HepG2 (cell line): ENCODE data around the gene PKIB. TPM values are rescaled to one million over a fixed set of nuclear protein-coding genes. Genes with fewer than 3 reads are reported as not detected.

Source experiments
- ATAC-seq: fragments of 200-7000 bp; cut with Tn5 transposase; 3 replicates; pipeline ENCODE4 v1.9.1; 2020; ENCODE audit warnings: mild to moderate bottlenecking, moderate library complexity
- BruUV-seq: library from RNA; stranded (reverse); fragments of 400-500 nt; replicated peaks from 2 replicates; lab custom pipeline; 2021; lab: Mats Ljungman, UMichigan
- CTCF ChIA-PET: fragments of 300-600 bp; formaldehyde crosslinking; extraction: SDS; loops from one replicate; lab custom pipeline; 2021; ENCODE audit warnings: low total read pairs, inconsistent platforms, low intra/inter-chr PET ratio; lab: Yijun Ruan, JAX
- POLR2A ChIA-PET: fragments of 350-600 bp; sonication (Branson Sonifier 250); formaldehyde crosslinking; loops from one replicate; lab custom pipeline; 2020; ENCODE audit warnings: antibody characterized with exemption, inconsistent platforms; lab: Yijun Ruan, JAX
- DNase-seq: peaks from one replicate; pipeline ENCODE4 v3.0.0-alpha.2; 2015; ENCODE audit warnings: low spot score
- FAIRE-seq: peaks from 3 replicates; lab custom pipeline; 2011; peaks lifted over from hg19 to GRCh38; lab: Jason Lieb, UNC
- H2AFZ ChIP-seq: one replicate; pipeline ENCODE4 v1.6.1; 2011; ENCODE audit warnings: low read length, inconsistent platforms
- H3K27ac ChIP-seq: fragments of 300-600 bp; 3 replicates; pipeline ENCODE4 v1.8.0; 2011; ENCODE audit warnings: mixed run types, mild to moderate bottlenecking, mixed read lengths, low read length, inconsistent platforms; ENCODE audit not compliant: insufficient read depth; ENCODE audit errors: extremely low read length
- H3K27me3 ChIP-seq, 2 experiments: fragments of 200-600 bp in 1 of 2; 2 replicates in 1 of 2; 3 replicates in 1 of 2; pipeline versions ENCODE4 v1.6.0 to v1.8.0; 2011; ENCODE audit warnings: low read length in 2 of 2, mild to moderate bottlenecking in 2 of 2, moderate library complexity in 2 of 2, inconsistent platforms in 1 of 2; ENCODE audit not compliant: insufficient read depth in 2 of 2, control insufficient read depth in 1 of 2
- H3K36me3 ChIP-seq, 2 experiments: fragments of 200-600 bp in 1 of 2; replicated peaks in 1 of 2; 2 replicates in 1 of 2; 3 replicates in 1 of 2; pipeline versions ENCODE4 v1.5.1 to v1.8.0; 2011; ENCODE audit warnings: low read length in 2 of 2, inconsistent platforms in 1 of 2; ENCODE audit not compliant: insufficient read depth in 2 of 2, control insufficient read depth in 1 of 2
- H3K4me1 ChIP-seq: 2 replicates; pipeline ENCODE4 v1.5.1; 2012; ENCODE audit warnings: low read length, inconsistent platforms; ENCODE audit not compliant: insufficient read depth
- H3K4me2 ChIP-seq: 2 replicates; pipeline ENCODE4 v1.6.0; 2011; ENCODE audit warnings: low read depth, low read length, inconsistent platforms
- H3K4me3 ChIP-seq, 3 experiments: fragments of 200-600 bp in 1 of 3; sonication (generic), shearing (Covaris generic) in 1 of 3; replicated peaks in 1 of 3; 2 replicates each; pipeline ENCODE4 v1.5.1; 2011 to 2016; ENCODE audit warnings: low read length in 3 of 3, inconsistent platforms in 2 of 3, low read depth in 2 of 3, mild to moderate bottlenecking in 2 of 3, control low read depth in 1 of 3, mixed read lengths in 1 of 3; ENCODE audit not compliant: insufficient read depth in 1 of 3
- H3K79me2 ChIP-seq: one replicate; pipeline ENCODE4 v1.6.1; 2011; ENCODE audit warnings: low read length, inconsistent platforms; ENCODE audit not compliant: insufficient read depth
- H3K9ac ChIP-seq: 2 replicates; pipeline ENCODE4 v1.6.0; 2011; ENCODE audit warnings: mild to moderate bottlenecking, low read depth, low read length, inconsistent platforms; ENCODE audit not compliant: insufficient read depth
- H3K9me3 ChIP-seq: 2 replicates; pipeline ENCODE4 v1.5.1; 2012; ENCODE audit warnings: mild to moderate bottlenecking, low read length
- H4K20me1 ChIP-seq: 2 replicates; pipeline ENCODE4 v1.6.0; 2011; ENCODE audit warnings: inconsistent platforms, mild to moderate bottlenecking, low read length, moderate library complexity; ENCODE audit not compliant: insufficient read depth
- MIXL1 ChIP-seq: IDR thresholded peaks from 2 replicates; pipeline ENCODE4 v1.6.1; 2016
- RXRA ChIP-seq: sonication (generic); formaldehyde crosslinking; IDR thresholded peaks from 2 replicates; pipeline ENCODE4 v1.5.1; 2020; ENCODE audit warnings: missing genetic modification reagents
- TCF7L2 ChIP-seq: IDR thresholded peaks from 2 replicates; pipeline ENCODE4 v1.6.1; 2011; ENCODE audit warnings: mild to moderate bottlenecking, low read depth, low read length, moderate library complexity
- XRCC5 ChIP-seq: fragments of 200-400 bp; formaldehyde crosslinking; optimal IDR thresholded peaks from 2 replicates; pipeline ENCODE3; 2017; ENCODE audit warnings: mild to moderate bottlenecking, low read length
- ZNF383 ChIP-seq: sonication (generic); formaldehyde crosslinking; IDR thresholded peaks from 2 replicates; pipeline ENCODE4 v1.4.0; 2020; ENCODE audit warnings: missing genetic modification reagents, mild to moderate bottlenecking, borderline replicate concordance
- WGBS: methylation state at CpG from one replicate; pipeline ENCODE4 v1.1.6; 2017; ENCODE audit warnings: low lambda C conversion rate; 5-methylcytosine and 5-hydroxymethylcytosine counted together
- in situ Hi-C: cut with HindIII; loops from 2 replicates; pipeline ENCODE4 v1.10.0; 2017; ENCODE audit warnings: low pct_unique_long_range_greater_than_20kb; ENCODE audit not compliant: extremely low pct_ligation_motif_present
- intact Hi-C: fragments of 100-400 bp; cut with micrococcal nuclease; formaldehyde crosslinking; loops from one replicate; pipeline ENCODE4 v1.10.0; 2022; ENCODE audit not compliant: unreplicated experiment
- polyA plus RNA-seq, 8 experiments: library from polyadenylated mRNA; depleted of rRNA in 3 of 8; stranded (reverse) in 7 of 8; unstranded in 1 of 8; fragments of >200 nt; fragmentation: Illumina TruSeq in 4 of 8; extraction: Trizol in 4 of 8; gene quantifications; 2 replicates each; pipeline versions ENCODE4 v1.2.1 to v1.2.3, GENCODE V29; 2011 to 2016; ENCODE audit warnings: low read depth in 4 of 8, missing spikeins in 1 of 8, mixed read lengths in 1 of 8; ENCODE audit not compliant: insufficient read depth in 1 of 8
- total RNA-seq, 5 experiments: library from RNA; depleted of rRNA; stranded (reverse); fragments of >200 nt; fragmentation: Illumina TruSeq; extraction: Trizol; gene quantifications; 2 replicates each; pipeline ENCODE4 v1.2.3, GENCODE V29; 2016; ENCODE audit warnings: low read depth in 1 of 5
- TF ChIP-seq, protein P1 (sequence below), 2 experiments: fragments of 450-650 bp in 1 of 2; sonication (generic) in 1 of 2; formaldehyde crosslinking in 1 of 2; IDR thresholded peaks; 2 replicates each; pipeline versions ENCODE4 v1.6.1 to v1.8.0; 2016 to 2022; ENCODE audit warnings: antibody characterized with exemption in 1 of 2, mild to moderate bottlenecking in 1 of 2, missing genetic modification reagents in 1 of 2
- TF ChIP-seq, protein P2 (sequence below): sonication (generic); formaldehyde crosslinking; IDR thresholded peaks from 2 replicates; pipeline ENCODE4 v1.5.1; 2020; ENCODE audit warnings: mild to moderate bottlenecking, missing genetic modification reagents, moderate library complexity
- TF ChIP-seq, protein P3 (sequence below), 2 experiments: IDR thresholded peaks; 2 replicates each; pipeline ENCODE4 v1.6.1; 2011 to 2012; ENCODE audit warnings: low read length in 2 of 2, borderline replicate concordance in 1 of 2, low read depth in 1 of 2, mild to moderate bottlenecking in 1 of 2, moderate library complexity in 1 of 2

Gene PKIB
- total and polyA plus RNA-seq, 2 of the 13 experiments (the other 11 are each of a cell fraction or from before 2014, with no cell fraction given): 1.4 to 1.5 TPM

DNA sequence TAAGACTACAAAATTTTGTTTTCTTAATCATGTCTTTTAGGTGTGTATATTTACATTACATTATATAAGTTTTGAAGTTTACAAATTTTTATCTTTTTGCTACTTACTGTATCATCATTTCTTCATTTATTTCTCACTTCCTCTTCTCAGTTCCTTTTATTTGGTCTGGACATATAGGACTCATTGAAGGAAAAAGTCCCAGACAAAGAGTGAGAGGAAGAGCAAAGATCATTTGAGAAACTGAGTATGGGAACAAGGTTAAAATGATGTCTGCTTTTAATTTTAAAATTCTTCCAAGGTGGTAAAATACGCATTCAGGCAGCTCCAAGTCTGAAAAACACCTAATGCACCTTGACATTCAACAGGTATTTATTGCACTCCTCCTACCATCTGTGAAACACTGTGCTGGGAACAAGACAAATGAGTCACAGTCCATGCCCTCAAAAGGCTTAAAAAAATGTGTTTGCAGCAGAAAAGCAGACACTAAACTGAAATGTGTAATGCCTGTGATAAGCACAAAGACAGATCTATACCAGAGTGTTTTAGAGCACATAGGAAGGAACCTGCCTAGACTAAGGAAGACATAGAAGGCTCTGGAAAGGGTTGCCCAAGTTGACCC is 63.2 kb downstream of the PKIB start (continued):
- TF ChIP-seq, protein P1, sequence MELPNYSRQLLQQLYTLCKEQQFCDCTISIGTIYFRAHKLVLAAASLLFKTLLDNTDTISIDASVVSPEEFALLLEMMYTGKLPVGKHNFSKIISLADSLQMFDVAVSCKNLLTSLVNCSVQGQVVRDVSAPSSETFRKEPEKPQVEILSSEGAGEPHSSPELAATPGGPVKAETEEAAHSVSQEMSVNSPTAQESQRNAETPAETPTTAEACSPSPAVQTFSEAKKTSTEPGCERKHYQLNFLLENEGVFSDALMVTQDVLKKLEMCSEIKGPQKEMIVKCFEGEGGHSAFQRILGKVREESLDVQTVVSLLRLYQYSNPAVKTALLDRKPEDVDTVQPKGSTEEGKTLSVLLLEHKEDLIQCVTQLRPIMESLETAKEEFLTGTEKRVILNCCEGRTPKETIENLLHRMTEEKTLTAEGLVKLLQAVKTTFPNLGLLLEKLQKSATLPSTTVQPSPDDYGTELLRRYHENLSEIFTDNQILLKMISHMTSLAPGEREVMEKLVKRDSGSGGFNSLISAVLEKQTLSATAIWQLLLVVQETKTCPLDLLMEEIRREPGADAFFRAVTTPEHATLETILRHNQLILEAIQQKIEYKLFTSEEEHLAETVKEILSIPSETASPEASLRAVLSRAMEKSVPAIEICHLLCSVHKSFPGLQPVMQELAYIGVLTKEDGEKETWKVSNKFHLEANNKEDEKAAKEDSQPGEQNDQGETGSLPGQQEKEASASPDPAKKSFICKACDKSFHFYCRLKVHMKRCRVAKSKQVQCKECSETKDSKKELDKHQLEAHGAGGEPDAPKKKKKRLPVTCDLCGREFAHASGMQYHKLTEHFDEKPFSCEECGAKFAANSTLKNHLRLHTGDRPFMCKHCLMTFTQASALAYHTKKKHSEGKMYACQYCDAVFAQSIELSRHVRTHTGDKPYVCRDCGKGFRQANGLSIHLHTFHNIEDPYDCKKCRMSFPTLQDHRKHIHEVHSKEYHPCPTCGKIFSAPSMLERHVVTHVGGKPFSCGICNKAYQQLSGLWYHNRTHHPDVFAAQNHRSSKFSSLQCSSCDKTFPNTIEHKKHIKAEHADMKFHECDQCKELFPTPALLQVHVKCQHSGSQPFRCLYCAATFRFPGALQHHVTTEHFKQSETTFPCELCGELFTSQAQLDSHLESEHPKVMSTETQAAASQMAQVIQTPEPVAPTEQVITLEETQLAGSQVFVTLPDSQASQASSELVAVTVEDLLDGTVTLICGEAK (IDR thresholded peaks at IDR 0.05): no peak
- TF ChIP-seq, protein P1 (CRISPR knock-in tag; IDR thresholded peaks at IDR 0.05): no peak
- no peak for TF ChIP-seq TCF7L2
- TF ChIP-seq, all 625 proteins: peak for 0

DNA sequence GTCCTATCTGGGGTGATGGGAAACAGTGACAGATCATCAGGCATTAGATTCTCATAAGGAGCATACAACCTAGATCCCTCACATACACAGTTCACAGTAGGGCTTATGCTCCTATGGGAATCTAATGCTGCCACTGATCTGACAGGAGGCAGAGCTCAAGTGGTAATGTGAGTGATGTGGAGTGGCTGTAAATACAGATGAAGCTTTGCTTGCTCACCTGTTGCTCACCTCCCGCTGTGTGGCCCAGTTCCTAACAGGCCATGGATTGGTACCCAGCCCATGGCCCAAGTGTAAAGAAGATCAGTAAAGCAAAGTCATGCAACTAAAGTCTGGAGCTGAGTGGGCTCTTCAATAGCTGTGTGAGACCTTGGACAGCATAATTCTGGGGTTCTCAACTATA is 65.9 kb downstream of the PKIB start:
- Histone ChIP-seq H3K27ac (no peak overlapping the region), H4K20me1 (no peaks in the 10 kb centered on the region), H3K79me2 (no peaks in the 10 kb centered on the region), H3K36me3 (no peaks in the 10 kb centered on the region), H3K27me3 (no peaks in the 10 kb centered on the region), H3K9ac (no peak overlapping the region), H3K4me3 (no peak overlapping the region), H3K4me1 (no peaks in the 10 kb centered on the region), H2AFZ (no peak overlapping the region), H3K4me2 (no peak overlapping the region), H3K9me3 (no peaks in the 10 kb centered on the region)
- no TSS peak for BruUV-seq
- ChIA-PET POLR2A (no interaction called here), CTCF (no interaction called here)
- FAIRE-seq (no peak), ATAC-seq (no peak), DNase-seq (no peak)
- TF ChIP-seq RXRA (CRISPR knock-in tag): no peak
- TF ChIP-seq XRCC5: no peak
- no peak for TF ChIP-seq MIXL1 (CRISPR knock-in tag)
- no peak for TF ChIP-seq ZNF383 (CRISPR knock-in tag)
- TF ChIP-seq, protein P2, sequence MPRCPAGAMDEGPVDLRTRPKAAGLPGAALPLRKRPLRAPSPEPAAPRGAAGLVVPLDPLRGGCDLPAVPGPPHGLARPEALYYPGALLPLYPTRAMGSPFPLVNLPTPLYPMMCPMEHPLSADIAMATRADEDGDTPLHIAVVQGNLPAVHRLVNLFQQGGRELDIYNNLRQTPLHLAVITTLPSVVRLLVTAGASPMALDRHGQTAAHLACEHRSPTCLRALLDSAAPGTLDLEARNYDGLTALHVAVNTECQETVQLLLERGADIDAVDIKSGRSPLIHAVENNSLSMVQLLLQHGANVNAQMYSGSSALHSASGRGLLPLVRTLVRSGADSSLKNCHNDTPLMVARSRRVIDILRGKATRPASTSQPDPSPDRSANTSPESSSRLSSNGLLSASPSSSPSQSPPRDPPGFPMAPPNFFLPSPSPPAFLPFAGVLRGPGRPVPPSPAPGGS (CRISPR knock-in tag): no peak
- TF ChIP-seq, protein P3, sequence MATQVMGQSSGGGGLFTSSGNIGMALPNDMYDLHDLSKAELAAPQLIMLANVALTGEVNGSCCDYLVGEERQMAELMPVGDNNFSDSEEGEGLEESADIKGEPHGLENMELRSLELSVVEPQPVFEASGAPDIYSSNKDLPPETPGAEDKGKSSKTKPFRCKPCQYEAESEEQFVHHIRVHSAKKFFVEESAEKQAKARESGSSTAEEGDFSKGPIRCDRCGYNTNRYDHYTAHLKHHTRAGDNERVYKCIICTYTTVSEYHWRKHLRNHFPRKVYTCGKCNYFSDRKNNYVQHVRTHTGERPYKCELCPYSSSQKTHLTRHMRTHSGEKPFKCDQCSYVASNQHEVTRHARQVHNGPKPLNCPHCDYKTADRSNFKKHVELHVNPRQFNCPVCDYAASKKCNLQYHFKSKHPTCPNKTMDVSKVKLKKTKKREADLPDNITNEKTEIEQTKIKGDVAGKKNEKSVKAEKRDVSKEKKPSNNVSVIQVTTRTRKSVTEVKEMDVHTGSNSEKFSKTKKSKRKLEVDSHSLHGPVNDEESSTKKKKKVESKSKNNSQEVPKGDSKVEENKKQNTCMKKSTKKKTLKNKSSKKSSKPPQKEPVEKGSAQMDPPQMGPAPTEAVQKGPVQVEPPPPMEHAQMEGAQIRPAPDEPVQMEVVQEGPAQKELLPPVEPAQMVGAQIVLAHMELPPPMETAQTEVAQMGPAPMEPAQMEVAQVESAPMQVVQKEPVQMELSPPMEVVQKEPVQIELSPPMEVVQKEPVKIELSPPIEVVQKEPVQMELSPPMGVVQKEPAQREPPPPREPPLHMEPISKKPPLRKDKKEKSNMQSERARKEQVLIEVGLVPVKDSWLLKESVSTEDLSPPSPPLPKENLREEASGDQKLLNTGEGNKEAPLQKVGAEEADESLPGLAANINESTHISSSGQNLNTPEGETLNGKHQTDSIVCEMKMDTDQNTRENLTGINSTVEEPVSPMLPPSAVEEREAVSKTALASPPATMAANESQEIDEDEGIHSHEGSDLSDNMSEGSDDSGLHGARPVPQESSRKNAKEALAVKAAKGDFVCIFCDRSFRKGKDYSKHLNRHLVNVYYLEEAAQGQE (IDR thresholded peaks at IDR 0.05; ENCODE audit: borderline replicate concordance in 1 of 2, low read depth in 1 of 2, low read length in 2 of 2): no peak
- WGBS: 0% methylated on average over 1 of the region's 1 CpG
- intact Hi-C loops (no loop called here), in situ Hi-C loops (no loop called here)
